HG03108 (cell line): ENCODE results near the gene DRICH1.
"Not testable (repeated sequence)": the region's sequence is repeated elsewhere in the genome, so short reads cannot be mapped to it uniquely, and the experiment has no call there.

Source experiments
- ATAC-seq: cut with Tn5 transposase; IDR thresholded peaks from one replicate; pipeline ENCODE4 v1.9.1; 2021; ENCODE audit warnings: moderate library complexity; ENCODE audit not compliant: unreplicated experiment

Gene DRICH1, protein sequence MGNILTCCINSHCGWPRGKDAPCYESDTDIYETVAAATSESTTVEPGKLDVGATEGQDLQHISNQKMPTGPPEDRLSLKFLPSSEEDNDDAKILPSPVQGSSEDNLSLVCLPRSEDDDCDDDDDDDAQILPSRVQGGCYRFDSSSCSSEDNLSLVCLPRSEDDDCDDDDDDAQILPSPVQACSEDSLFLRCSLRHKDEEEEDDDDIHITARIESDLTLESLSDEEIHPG

DNA sequence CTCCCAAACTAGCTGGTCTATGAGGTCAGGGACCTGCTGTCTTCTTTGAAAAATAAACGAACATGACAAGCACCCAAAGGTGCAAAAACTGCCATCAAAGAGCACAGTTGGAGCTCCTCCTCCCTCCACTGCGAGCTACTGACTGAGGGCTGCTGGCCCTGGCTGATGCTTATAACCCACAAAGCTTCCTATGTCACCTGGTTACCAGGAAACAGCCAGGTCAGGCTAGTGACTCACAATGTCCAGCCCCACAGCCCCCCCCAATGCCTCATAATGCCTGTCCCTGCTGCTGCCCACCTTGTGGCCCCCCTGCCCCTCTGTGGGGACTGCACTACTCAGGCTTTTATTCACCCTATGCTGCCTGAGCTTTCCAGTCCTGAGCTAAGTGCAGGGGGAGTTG lies at the start of gene DRICH1:
Gene DRICH1 (minus strand): TSS at position 144 of the 400 bp plus-strand sequence. CDS start 298 bp downstream, outside the sequence.
- ATAC-seq = no peak

DNA sequence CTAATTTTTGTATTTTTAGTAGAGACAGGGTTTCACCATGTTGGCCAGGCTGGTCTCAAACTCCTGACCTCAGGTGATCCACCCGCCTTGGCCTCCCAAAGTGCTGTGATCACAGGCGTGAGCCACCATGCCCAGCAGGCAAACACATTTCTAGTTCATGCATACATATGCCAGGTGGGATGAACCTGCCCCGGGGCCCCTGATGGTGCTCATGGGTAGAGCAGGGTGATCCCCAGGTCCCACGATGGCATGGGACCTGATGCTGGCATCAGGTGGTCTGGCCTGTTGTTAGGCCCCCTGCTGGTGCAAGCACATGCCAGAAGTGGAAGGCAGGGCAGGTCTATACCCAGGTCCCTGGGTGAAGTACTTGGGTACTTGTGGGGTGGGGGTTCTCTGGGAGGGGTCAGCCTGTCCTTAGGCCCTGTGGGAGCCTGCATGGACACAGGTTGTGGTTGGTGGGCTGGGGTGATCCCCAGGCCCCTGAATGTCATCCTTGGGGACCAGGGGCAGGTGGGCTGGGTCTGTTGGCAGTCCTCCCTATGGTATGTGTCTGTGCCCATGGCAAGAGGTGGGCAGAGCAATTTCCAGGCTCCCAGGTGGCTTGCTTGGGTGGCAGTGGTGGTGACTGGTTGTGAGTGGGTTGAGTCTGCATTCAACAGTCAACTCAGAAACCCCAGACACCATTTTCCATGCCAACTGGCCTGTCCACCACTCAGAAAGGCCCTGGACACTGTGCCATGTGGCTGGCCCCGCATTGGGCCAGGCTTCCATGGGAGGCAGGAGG lies 49.1 kb upstream of the DRICH1 start:
- no peak for ATAC-seq

DNA sequence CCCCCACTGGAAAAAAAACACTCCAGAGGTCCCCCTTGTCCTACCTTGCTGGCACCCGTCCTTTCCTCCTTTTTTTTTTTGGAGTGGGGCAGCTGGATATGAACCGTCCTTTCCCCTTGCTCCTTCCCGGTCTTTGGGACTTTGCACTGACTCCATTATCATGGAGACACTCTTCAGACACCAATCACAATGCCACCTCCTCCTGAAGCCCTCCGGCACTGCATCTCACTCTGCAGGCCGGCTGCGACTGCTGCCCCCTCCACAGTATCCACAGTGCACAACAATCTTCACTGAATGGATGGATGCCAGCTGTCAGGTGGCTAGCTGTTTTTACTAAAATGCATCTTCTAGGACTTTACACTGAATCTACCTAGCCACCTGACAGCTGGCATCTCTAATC lies 46.0 kb upstream of the DRICH1 start:
- ATAC-seq = no peak

DNA sequence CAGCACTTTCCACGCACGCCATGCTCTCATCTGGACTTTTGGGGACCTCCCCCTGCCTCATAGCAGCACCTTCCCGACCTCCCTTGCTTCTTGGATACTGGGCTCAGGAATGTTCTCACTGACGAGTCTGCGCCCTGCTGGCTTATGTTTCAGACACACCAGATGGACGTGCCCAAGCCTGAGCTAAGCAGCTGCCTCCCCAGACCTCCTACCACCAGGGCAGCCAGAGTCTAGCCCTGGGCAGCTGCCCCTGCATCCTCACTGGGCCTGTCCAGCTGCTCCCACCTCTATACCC lies 45.5 kb upstream of the DRICH1 start:
- ATAC-seq = no peak

DNA sequence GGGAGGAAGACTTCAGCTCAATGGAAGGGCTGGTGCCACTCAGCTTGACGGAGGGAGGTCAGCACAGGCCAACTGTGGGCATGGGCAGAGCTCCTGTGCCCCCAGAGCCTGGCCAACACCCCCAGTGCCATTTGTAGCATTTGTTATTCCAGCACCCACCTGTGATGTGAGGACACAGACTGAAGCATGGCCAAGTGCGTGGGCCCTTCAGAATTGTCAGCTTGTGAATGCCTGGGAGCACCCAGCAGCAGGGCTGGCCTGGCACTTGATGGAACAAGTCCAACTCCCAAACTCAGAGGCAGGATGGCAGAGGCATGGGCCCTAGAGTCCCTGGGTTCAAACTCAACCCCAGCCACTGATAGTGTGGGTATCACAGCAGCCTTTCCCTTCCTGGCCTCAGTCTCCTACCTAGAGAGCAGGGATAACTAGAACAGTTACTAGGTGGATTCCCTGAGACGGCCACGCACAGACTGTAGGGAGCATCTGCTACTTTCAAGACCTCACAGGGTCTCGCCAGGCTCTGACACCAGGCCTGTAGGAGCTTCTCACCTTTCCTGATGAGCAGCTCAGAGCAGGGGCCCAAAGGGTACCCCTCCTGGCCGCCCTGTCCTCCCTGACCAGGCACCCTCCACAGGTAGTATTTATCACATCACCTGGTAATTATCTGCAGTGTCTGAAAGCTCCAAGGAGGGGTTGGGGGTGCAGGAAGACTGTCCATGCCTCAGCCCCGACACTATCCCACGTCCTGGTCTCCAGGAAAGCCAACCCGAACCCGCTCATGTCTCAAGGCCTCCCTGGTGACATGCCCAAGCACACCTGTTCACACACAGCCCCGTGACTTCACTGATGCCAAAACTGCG lies 45.0 kb upstream of the DRICH1 start:
- ATAC-seq = not testable (repeated sequence)

DNA sequence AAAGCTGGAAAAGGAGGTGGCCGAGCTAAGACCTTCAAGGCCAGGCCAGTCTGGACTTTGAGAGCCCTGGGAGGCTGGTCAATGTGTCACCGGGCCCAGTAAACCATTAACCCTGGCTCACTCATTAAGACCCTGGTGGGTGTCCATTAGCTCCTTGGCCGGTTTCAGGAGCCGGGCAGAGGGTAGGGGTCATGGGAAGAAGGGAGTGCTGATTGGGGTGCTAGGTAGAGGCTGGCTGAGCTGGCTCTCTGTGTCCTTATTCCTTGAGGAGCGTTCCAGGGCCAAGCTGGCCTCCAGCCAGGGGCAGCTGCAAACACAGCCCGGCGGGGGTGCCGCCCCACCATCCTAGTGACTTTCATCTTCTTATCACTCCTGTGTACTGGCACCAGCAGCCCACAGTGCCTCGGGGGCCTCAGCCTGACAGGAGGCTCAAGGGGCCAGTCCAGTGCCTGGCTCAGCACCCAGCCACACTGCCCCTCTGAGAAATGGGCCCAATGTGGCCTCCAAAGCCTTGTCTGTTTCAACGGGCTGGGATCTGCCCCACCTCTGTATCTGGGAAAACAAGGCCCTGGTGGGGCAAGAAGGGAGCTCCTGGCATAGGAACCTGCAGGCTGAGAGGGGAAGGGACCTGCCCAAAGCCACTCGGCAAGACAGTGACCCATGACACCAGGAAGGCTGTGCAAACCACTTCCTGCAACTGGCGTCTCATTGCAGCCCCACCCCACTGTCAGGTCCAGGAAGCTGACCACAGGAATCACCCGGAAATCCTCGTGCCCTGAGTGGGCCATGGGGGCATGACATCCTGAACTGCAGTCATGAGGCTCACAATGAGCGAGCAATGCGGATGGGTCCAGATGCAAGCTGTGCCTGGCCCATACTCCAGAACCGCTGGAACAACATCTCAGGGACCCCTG lies 43.6 kb upstream of the DRICH1 start:
- no peak for ATAC-seq

DNA sequence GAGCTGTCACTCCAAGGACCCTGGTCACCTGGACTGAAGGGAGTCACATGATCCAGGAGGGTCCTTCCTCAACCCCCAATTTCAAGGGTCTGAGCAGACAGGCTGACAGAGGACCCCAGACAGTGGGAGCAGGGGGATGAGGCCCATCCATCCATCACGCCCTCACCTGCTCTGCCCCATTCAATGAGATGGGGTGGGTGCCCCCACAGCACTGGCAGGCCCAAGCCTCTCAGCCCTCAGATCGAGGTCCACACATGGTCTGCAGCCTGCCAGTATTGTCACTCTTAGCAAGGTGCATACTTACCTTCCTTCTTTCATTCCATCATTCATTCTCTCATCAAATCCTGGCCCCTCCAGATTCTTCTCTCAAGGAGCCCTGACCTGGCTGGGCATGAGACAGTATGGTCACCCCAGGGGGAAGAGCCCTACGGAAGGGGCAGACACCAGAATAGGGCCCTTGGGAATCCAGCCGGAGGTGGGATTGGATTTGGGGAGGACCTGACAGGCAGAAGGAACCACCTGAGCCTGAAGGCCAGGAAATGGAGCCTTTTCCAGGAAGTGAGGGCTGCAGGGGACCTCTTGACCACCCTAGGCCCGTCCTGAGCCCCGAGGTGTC lies 42.9 kb upstream of the DRICH1 start:
- not testable (repeated sequence) for ATAC-seq

DNA sequence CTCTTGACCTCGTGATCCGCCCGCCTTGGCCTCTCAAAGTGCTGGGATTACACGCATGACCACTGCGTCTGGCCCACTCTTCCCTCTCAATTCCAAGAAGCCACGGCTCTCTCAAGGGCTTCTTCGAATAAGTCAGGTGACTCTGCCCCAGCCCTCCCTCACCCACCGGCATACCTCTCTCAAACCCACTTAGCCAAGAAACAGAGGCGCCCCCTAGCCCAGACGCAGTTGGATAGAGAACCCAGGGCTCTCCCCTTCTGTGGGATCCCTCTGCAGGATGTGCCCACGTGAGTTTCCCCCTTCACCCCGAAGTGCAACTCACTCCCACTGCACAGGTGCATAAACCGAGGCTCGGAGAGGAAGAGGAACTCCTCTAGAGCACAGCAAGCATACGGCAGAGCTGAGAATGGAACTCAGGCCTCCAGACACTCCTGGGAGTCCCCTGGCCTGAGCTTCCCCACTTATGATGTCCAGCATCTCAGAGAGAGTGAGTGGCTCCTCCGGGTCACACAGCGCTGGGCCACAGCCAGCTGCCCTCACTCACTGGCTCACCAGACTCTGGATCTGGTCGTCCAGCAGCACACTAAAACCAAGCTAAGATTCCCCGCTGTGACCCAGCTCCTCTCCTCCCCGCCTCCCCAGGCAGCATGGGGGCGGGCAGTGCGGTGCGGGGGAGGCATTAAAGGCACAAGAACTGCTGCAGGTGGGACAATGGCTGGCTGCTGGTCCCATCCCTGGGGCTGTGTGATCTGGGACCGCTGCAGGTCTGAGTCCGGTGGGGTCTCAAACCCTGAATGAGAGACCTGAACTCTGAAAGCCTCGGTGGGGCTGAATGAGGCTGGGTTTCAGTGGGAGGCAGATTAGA lies 41.9 kb upstream of the DRICH1 start:
- no peak for ATAC-seq

DNA sequence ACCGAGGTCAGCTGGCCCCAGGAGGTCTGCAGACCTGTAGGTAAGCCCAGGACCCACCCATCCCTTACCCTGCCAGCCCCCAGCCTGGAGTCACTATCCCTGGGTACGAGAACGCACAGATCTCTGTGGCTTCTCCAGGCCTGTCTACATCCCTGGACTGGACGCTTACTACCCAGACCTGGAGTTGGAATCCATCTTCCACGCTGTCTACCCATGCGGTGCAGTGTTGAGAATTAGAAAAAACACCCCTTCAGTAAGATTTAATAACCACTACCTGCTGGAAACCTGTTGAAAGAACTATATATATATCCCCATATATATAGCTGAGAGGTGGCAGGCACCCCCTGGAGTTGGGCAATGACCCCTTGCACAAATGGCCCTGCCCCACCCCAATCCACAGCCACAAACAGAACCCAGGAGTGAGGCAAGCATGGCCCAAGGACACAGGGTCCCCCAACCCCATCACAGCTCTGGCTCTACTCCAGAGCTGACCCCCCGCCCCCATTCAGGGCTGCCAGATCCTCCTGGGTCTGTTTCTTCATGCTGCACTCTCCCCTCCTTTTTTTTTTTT lies 41.0 kb upstream of the DRICH1 start:
- ATAC-seq = no peak

DNA sequence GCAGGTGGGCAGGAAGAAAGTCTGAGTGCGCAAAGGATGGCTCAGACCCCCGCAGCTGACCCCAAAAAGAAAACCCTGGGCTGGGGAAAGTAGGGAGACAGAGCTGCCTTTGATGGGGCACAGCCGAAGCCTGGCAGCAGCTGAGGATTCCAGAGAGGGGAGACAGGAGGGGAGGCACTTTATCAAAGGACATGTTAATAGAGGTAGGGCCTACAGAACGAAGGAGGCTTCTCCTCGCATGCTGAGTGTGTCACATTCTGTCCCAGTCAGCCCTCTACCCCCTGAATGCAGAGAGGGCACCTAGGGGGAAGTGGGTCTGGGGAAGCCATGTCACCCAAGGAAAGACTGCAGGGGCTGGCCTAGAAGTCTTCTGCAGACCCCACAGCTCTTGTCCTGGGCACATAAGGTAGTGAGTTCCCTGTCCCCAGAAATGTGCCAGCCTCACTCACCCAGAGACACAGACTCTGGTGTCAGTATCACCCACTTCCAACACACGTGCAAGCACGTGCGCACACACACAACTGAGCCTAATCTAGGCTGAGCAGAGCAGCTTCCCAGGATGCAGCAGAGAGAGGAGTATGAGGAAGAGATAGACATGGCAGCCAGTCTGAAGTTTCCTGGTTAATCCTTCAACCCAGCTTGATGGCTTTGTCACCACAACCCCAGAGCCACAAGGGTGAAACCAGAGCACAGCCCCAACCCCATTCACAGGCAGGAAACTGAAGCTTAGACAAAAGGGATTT lies 40.4 kb upstream of the DRICH1 start:
- not testable (repeated sequence) for ATAC-seq

DNA sequence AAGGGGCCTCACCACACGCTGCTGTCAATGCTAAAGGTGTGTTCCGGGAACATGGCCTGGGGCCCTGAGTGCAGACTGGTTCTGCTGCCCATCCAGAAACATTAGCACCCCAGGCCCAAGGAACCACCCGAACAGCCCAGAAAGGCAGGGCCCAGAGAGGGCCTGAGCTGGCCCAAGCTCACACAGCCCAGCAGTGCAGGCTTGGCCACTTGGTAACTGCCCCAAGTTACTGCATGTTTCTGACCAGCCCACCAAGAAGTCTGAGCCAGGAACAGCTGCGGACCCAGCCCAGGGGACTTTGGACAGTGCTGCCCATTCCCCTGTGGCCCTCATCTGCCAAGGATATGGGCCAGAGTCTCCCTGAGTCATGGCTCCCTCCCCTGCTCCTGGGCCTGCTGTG lies 39.3 kb upstream of the DRICH1 start:
- not testable (repeated sequence) for ATAC-seq

DNA sequence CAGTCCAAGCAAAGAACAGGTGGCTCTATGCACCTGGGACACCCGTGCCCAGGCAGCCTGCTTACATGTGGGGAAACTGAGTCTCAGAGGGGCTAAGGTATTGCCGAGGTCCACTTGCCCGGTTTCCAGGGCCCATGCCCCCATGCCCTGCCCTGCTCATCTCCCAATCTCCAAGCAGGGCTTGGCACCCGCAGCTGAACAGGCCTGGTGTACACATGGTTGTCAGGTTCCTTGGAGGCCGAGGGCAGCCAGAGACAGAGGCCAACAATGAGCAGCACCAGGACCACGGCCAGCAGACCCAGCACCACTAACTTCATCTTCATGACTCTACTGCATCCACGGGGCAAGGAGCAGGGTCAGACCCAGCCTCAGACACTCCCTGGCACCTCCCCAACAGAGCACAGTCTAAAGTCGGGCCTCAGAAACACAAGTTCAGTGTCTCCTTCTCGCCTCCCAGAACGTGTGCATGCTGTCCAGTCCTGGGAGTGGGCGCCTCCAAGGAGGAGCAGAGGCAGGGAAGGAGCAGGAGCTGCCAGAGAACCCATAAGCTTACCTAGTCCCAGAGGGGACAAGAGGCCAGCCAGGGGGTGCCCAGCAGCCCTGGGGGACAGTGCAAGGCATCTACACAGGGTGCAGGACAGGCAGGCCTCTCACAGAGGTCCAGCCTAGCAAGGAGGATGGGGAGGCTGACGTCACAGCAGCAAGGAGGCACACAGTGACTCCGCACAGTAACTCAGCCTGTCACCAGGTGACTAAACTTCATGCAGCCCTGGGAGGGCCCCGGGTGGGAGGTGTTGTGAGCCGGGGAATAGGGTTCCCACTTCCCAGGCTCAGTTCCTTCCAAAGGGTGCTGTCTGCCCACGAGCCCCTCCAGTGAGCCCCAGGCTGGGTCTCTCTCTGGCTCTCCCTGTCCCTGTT lies 38.5 kb upstream of the DRICH1 start:
- ATAC-seq = no peak

DNA sequence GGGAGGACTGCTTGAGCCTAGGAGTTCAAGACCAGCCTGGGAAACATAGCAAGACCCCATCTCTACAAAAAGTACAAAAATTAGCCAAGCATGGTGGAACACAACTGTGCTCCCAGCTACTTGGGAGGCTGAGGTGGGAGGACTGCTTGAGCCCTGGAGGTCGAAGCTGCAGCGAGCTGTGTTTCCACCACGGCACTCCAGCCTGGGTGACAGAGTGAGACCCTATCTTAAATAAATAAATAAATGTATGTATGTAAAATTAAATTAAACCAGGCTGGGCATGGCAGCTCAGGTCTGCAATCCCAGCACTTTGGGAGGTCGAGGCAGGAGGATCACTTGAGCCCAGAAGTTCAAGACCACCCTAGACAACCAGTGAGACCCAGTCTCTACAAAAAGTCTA lies 28.3 kb upstream of the DRICH1 start:
- not testable (repeated sequence) for ATAC-seq

DNA sequence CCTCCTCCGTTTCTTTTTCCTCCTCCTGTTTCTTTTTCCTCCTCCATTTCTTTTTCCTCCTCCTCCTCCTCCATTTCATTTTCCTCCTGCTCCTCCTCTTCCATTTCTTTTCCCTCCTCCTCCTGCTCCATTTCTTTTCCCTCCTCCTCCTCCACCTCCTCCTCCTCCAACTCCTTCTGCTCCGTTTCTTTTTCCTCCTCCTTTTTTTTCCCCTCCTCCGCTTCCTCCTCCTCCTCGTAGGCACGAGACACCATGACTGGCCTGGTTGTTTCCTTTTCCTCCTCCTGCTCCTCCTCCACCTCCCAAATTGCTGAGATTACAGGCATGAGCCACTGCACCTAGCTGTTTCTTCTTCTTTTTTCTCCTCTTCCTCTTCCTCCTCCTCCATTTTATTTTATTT lies 25.6 kb upstream of the DRICH1 start:
- ATAC-seq = no peak

DNA sequence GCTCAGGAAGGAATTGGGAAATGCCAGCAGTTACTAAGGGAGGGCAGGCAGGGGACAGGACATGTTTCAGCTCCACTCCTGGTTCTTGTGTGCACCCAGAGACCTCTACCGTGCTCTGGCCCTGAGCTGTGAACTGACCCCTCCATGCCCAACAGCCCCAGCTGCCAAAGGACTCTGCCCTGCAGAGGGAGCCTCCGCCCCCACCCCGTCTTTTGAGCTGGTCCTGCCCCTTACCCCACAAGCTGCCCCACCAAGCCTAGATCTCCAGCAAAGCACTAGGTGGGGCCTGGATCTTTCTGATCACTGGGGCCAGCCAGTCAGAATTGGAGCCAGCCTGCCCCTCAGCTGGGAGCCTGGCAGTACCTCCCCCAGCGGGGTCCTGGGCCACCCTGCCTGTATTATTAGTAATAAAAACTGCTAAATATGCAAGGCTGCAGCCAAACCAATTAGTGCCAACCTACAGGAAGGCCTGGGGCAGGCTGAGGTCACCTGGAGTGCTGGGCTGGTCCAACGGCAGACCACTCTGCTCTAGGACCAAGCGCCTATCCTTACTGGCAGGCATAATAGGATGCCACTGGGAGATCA lies 23.9 kb upstream of the DRICH1 start:
- ATAC-seq = no peak

DNA sequence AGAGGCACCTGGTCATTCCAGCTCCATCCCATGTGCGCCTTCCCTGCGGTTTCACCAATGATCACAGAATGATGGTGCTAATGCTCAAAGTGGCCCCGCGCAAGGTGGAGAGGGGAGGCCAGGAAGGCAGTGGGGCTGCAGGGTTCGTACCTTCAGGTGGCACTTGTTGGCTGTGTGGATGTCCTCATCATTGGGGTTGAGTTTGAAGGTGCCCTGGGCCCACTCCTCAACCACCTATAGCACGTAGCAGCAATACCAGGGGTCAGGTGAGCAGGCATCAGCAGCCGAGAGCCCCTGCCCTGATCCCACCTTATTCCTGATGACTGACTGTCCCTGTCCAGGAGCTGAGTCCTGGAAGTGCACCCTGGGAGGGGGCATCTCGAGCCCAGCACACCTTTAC lies 20.6 kb upstream of the DRICH1 start:
- ATAC-seq = no peak

DNA sequence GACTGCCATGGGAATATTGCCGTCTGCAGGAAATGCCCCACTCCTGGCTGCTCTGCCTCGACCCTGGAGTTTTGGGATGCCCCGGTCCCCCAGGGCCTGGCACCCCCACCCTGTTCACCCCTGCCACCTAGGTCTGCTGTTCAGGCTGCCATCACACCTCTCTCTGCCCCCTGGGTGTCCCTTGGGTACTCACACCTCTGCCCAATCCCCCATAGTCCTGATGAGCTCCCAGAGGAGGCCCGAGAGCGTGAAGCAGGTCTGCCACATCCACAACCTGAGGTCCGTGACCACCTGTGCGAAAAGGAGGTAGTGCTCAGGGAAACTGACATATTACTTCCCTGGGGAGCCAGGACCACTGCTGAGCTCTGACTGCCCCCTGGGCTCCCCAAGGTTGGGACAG lies 20.2 kb upstream of the DRICH1 start:
- ATAC-seq = no peak
